Mesodermal cell (in vitro differentiated cells): ENCODE data around the gene UBXN7.

Experiments
- H3K27ac ChIP-seq: 2 replicates; pipeline ENCODE4 v1.7.0; 2013; ENCODE audit warnings: mild to moderate bottlenecking, low read depth, low read length, moderate library complexity; ENCODE audit not compliant: severe bottlenecking
- H3K36me3 ChIP-seq: 2 replicates; pipeline ENCODE4 v1.7.1; 2013; ENCODE audit warnings: mild to moderate bottlenecking, low read length, moderate library complexity; ENCODE audit not compliant: control insufficient read depth, insufficient read depth
- H3K4me1 ChIP-seq: one replicate; pipeline ENCODE4 v1.7.1; 2013; ENCODE audit warnings: mild to moderate bottlenecking, low read length; ENCODE audit not compliant: insufficient read depth, control insufficient read depth, poor library complexity, severe bottlenecking
- H3K4me3 ChIP-seq: 2 replicates; pipeline ENCODE4 v1.7.0; 2013; ENCODE audit warnings: low read length, control low read depth, mild to moderate bottlenecking; ENCODE audit not compliant: insufficient read depth, poor library complexity, severe bottlenecking; ENCODE audit errors: extremely low read depth
- H3K9me3 ChIP-seq: 2 replicates; pipeline ENCODE4 v1.7.1; 2013; ENCODE audit warnings: mild to moderate bottlenecking, low read length, moderate library complexity; ENCODE audit not compliant: control insufficient read depth
- WGBS, 2 experiments: methylation state at CpG; one replicate each; pipeline ENCODE4 v1.1.5; 2013; ENCODE audit warnings: missing lambda C conversion rate in 2 of 2; ENCODE audit not compliant: insufficient coverage in 2 of 2; 5-methylcytosine and 5-hydroxymethylcytosine counted together

UBXN7 gene

DNA sequence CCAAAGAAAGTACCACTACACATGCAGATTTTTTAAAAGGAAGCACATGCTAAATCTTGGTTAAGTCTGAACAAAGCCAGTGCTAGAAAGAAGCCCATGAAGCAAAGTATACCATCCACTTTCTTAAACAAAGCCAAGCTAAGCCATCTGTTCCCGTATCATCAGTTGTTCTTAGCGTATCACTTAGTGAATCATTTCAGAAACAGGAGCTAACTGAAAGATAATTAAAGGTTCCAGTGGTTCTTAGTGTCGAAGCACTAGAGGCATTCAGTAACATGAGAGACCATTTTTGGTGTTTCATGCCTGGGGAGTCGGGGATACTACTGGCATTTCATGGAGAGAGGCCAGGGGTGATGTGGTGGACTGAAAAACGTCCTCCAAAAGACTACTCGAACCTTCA, 12.8 kb downstream of the UBXN7 start:
- 88 to 100% methylated on average over 4 to 5 of the region's 6 CpGs for WGBS, 2 experiments
- Histone ChIP-seq H3K27ac (no peak overlapping the region), H3K9me3 (no peaks in the 10 kb centered on the region), H3K36me3 (peaks cover 41% of the 10 kb centered on the region), H3K4me1 (peaks cover 3% of the 10 kb centered on the region), H3K4me3 (no peak overlapping the region)

DNA sequence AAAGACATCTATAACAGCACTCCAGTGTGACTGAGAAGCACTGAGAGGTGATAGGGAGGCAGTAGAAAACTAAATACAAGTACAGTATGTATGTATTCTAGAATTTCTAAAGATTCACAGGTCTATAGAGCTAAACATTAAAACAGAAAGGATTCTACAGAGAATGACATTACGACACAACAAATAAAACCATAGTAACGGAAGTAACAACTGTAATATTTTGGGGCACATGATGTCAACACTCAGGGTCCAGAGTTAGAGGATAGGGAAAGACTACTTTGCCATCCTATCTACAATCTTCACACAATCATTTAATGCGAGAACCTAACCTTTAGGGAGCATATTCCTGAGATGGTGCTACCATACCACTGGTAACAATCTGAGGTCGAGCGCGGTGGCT, 13.6 kb downstream of the UBXN7 start:
- H3K4me3 ChIP-seq, result no peak overlapping the region
- peaks cover 38% of the 10 kb centered on the region for H3K36me3 ChIP-seq
- H3K9me3 ChIP-seq, result no peaks in the 10 kb centered on the region
- H3K27ac ChIP-seq, result no peak overlapping the region
- peaks cover 3% of the 10 kb centered on the region for H3K4me1 ChIP-seq
- WGBS, 2 experiments, result 92 to 93% methylated on average over 4 to 5 of the region's 6 CpGs

DNA sequence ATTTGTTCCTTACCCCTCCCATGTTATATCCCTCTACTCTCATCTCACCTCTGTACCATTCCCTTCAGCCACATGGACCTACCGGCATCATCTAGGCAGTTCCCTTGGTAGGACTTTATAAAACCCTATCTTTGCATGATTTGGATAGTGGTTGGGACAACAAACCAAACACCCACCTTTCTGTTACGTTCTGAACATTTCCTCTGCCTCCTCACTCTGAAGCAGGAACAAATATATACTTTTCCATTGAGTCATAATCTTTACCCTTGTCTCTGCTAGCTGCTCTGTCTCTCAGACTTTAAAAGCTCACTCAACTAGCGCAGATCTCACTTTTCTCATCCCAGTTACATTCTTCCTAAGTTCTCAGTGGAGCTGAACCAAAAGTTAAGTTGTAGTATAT, 17.8 kb downstream of the UBXN7 start:
- Histone ChIP-seq H3K27ac (no peak overlapping the region), H3K4me1 (peaks cover 3% of the 10 kb centered on the region), H3K36me3 (peaks cover 29% of the 10 kb centered on the region), H3K9me3 (no peaks in the 10 kb centered on the region), H3K4me3 (no peak overlapping the region)
- 88 to 100% methylated on average over 1 of the region's 3 CpGs for WGBS, 2 experiments

DNA sequence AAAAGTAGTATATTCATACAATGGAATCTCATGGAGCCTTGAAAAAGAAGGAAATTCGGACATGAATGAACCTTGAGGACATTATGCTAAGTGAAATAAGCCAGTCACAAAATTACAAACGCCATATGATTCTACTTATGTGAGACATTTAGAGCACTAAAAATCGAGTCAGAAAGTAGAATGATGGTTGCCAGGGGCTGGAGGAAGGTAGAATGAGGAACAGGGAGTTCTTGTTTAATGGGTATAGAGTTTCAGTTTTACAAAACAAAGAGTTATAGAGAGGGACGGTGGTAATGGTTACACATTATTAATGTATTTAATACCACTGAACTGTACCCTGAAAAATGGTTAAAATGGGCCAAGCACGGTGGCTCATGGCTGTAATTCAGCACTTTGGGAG, 19.5 kb downstream of the UBXN7 start:
- WGBS, 2 experiments, result 94 to 96% methylated on average over 2 to 4 of the region's 5 CpGs
- peaks cover 8% of the 10 kb centered on the region for H3K9me3 ChIP-seq
- no peak overlapping the region for H3K27ac ChIP-seq
- peaks cover 26% of the 10 kb centered on the region for H3K36me3 ChIP-seq
- no peak overlapping the region for H3K4me3 ChIP-seq
- H3K4me1 ChIP-seq, result peaks cover 3% of the 10 kb centered on the region

DNA sequence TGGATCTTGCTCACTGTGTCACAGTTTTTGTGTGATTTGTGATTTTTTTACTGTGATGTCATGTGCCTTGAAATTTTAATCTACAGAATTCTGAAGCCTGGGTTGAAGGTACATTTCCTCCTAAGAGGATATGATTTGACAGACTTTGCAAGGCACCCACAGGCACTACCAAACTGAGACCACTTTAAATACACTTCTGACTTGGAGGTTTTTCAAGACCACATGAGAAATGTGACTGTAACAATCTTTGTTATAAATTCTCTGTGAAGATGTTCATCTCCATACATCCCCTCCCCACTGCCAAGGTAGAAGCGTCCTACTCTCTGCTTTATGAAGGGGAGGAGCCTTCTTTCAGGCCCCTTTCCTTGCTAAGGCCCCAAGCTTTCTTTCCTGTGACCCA, 22.8 kb downstream of the UBXN7 start:
- Histone ChIP-seq H3K27ac (no peak overlapping the region), H3K36me3 (peaks cover 34% of the 10 kb centered on the region), H3K4me3 (no peak overlapping the region), H3K9me3 (peaks cover 8% of the 10 kb centered on the region), H3K4me1 (no peaks in the 10 kb centered on the region)
- WGBS, 2 experiments, result no CpG with 5 or more reads among the region's 1 CpG

DNA sequence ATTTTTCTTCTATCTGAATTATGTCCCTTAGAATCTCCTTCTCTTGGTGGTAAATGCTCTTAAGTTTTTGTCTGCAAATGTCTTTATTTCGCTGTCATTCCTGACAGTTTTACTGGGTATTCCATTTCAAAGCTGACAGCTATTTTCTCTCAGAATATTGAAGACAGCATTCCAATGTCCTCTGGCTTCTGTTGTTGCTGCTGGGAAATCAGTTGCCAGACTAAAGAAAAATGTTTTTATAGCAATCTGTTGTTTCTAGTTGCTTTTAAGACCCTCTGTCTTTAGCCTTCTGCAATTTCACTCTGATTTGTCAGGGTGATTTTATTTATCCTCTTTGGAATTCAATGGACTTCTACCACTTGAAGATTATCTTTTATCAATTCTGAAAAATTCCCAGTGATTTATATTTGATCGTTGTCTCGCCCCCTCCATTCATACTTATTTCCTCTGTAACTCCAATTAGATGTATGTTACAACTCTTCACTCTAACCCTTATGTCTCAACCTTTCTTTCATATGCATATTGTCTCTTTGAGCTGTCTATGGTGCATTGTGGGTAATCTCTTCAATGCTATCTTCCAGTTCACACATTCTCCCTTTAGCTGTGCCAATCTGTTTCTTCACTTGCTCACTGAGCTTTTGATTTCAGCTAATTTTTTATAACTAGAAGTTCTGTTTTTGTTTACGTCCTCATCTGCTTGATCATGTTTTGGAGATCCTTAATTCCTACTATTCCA, 23.5 kb downstream of the UBXN7 start:
- peaks cover 8% of the 10 kb centered on the region for H3K9me3 ChIP-seq
- no peaks in the 10 kb centered on the region for H3K4me1 ChIP-seq
- H3K36me3 ChIP-seq, result peaks cover 38% of the 10 kb centered on the region
- no peak overlapping the region for H3K27ac ChIP-seq
- WGBS, 2 experiments, result 100% methylated on average over 2 of the region's 4 CpGs; no CpG with 5 or more reads in 1 of the 2 experiments
- no peak overlapping the region for H3K4me3 ChIP-seq

DNA sequence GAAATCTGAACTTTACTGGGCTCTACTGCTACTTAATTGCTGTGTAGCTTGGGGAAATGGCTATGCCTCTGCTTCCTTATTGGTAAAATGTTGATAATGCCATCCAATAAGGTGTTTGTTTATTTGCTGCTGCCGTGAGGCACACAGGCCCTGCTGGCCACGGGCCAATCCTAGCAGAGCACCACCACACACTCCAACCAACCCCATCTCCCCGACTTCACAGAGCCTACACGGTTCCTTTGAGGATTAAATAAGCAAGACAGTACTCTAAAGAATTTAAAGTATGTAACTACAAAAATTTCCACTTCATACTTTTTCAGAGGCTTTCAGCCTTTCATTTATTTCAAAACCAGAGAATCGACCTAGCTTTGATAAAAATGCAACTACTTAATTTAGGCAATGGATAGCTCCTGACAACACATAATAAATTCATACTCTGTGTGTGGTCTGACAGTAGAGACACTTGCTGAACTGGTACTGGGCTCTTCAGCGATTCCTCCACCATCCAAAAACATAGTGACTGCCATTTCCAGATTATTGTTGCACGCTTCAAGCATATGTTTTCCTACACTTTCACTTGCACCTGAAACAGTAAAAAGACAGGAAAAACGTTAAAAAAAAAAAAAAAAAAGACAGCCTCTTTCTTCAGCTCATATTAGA, 25.3 kb downstream of the UBXN7 start:
- Histone ChIP-seq H3K36me3 (peaks cover 43% of the 10 kb centered on the region), H3K9me3 (peaks cover 8% of the 10 kb centered on the region), H3K4me3 (no peak overlapping the region), H3K4me1 (no peaks in the 10 kb centered on the region), H3K27ac (no peak overlapping the region)
- WGBS, 2 experiments, result no CpG with 5 or more reads among the region's 8 CpGs

DNA sequence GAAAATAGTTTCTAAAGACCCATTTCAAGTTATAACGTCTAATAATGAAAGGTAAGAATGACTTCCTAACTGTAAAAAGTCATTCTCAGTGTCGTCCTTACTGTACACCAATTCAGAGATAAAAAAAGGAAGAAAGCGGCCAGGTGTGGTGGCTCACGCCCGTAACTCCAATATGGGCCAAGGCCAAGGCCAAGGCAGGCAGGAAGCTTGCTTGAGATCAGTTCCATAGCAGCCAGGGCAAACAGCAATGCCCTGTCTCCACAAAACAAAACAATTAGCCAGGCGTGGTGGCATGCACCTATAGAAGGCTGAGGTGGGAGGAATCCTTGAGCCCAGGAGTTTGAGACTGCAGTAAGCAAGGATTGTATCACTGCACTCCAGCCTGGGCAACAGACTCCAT, 31.9 kb downstream of the UBXN7 start:
- 90 to 100% methylated on average over 3 to 4 of the region's 6 CpGs for WGBS, 2 experiments
- Histone ChIP-seq H3K27ac (no peak overlapping the region), H3K4me3 (no peak overlapping the region), H3K4me1 (peaks cover 3% of the 10 kb centered on the region), H3K36me3 (peaks cover 84% of the 10 kb centered on the region), H3K9me3 (no peaks in the 10 kb centered on the region)

DNA sequence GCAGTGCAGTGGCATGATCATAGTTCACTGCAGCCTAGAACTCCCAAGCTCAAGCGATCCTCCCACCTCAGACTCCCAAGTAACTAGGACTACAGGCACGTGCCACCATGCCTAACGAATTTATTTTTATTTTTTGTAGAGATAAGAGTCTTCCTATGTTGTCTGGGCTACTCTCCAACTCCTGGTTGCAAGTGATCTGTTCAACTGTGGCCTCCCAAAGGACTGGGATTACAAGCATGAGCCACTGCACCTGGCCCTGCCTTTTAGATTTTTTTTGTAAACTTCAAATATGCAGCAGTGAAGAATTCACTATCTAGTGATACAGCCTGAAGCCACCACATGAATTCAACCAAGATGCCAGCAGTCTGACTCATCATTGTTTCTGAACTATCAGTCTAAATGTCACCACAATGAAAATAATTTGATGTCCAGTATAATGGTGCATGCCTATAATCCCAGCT, 32.7 kb downstream of the UBXN7 start:
- Histone ChIP-seq H3K27ac (no peak overlapping the region), H3K36me3 (peaks cover 82% of the 10 kb centered on the region), H3K4me1 (peaks cover 3% of the 10 kb centered on the region), H3K4me3 (no peak overlapping the region), H3K9me3 (no peaks in the 10 kb centered on the region)
- 100% methylated on average over 1 of the region's 3 CpGs; no CpG with 5 or more reads in 1 of the 2 experiments for WGBS, 2 experiments

DNA sequence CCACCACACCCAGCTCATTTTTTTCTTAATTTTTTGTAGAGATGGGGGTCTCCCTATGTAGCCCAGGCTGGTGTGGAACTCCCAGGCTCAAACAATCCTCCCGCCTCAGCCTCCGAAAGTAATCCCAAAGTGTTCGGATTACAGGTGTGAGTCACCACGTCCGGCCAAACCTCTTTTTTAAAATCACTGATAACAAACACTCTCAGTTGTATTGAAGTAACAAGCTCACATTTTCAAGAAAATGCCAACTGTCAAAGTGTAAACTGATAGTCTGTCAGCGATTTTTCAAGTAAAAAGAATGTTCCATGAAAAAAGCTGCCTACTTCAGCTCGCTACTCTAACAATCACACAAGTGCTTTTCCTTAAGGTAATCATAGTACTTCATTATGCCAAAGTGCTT, 33.4 kb downstream of the UBXN7 start:
- Histone ChIP-seq H3K27ac (no peak overlapping the region), H3K36me3 (peaks cover 82% of the 10 kb centered on the region)
- 97 to 100% methylated on average over 1 to 7 of the region's 7 CpGs for WGBS, 2 experiments

DNA sequence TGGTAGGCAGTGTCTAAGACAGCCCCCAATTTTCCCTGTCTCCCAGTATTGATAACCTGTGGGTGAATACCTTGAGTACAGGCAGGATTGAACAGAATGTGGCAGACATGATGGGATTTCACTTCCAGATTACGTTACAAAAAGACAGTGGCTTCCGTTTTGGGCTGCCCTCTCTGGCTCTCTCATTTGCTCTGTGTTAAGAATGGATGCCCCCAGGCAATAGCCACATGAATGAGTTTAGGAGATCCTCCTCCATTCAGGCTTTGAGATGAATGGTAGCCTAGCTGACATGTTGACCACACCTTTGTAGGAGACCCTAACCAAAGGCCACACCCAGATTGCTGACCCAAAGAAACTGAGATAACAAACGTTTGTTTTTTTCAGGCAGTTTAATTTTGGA, 34.3 kb downstream of the UBXN7 start:
- Histone ChIP-seq H3K36me3 (peaks cover 88% of the 10 kb centered on the region), H3K4me1 (peaks cover 3% of the 10 kb centered on the region), H3K27ac (no peak overlapping the region), H3K4me3 (no peak overlapping the region), H3K9me3 (no peaks in the 10 kb centered on the region)
- 79 to 83% methylated on average over 2 to 3 of the region's 3 CpGs for WGBS, 2 experiments

More for the DNA sequence above, 33.4 kb downstream of the UBXN7 start:
- peaks cover 3% of the 10 kb centered on the region for H3K4me1 ChIP-seq
- no peak overlapping the region for H3K4me3 ChIP-seq
- no peaks in the 10 kb centered on the region for H3K9me3 ChIP-seq
